Gastrocnemius medialis (tissue), 4 donors: ENCODE measurements around the gene RAB3GAP1.

Experiments
- CTCF ChIP-seq, 5 experiments: fragments of 450-650 bp in 3 of 5; fragments of 200-600 bp in 2 of 5; sonication (generic) in 2 of 5; IDR thresholded peaks in 4 of 5; conservative IDR thresholded peaks in 1 of 5; 1 replicate in 4 of 5; 2 replicates in 1 of 5; pipeline ENCODE4 v1.5.1; 2016 to 2019; ENCODE audit warnings: antibody characterized with exemption in 5 of 5, mild to moderate bottlenecking in 3 of 5, moderate library complexity in 3 of 5
- POLR2A ChIP-seq, 2 donors: fragments of 450-650 bp; IDR thresholded peaks; one replicate each; pipeline ENCODE4 v1.6.1; 2017; ENCODE audit warnings: antibody characterized with exemption in 2 of 2, mild to moderate bottlenecking in 2 of 2, moderate library complexity in 2 of 2

- TF ChIP-seq CTCF (IDR thresholded peaks at IDR 0.05 in 4 of 5, conservative IDR thresholded peaks at IDR 0.05 in 1 of 5), result no peak
- no peak for TF ChIP-seq POLR2A (IDR thresholded peaks at IDR 0.05)
Observed at GRCh38 chr2:135187270-135187669, 135.2 kb downstream of the RAB3GAP1 start.
